ENCODE results near the gene SNRK. TPM values are rescaled to one million over a fixed set of nuclear protein-coding genes. Genes with fewer than 3 reads are reported as not detected.

The SNRK gene
- total and polyA plus RNA-seq, 7 donors: 6.8 to 25.6 (median 18.8) TPM

GRCh38 chr3:43309372-43310305 lies 23.3 kb downstream of the SNRK start:
- Histone ChIP-seq H3K27me3 (ENCODE audit: insufficient read depth in 3 of 3, low read length in 2 of 3) (no peaks in the 10 kb centered on the region), H3K36me3 (ENCODE audit: insufficient read depth in 1 of 2, low read depth in 1 of 2) (peaks cover 0 to 24% of the 10 kb centered on the region in 2 donors), H3K4me1 (peaks cover 15% of the 10 kb centered on the region), H3K27ac (no peak overlapping the region), H3K9me3 (peaks cover 2% of the 10 kb centered on the region), H3K4me3 (no peak overlapping the region)
- DNase-seq: no peak
- 96 to 97% (median 96%) methylated on average over 12 of the region's 12 CpGs for WGBS, 3 donors
- TF ChIP-seq CTCF (IDR thresholded peaks at IDR 0.05): no peak
- intact Hi-C loops (cut with DNase I): no loop called here
- ATAC-seq: no peak

- peak in 2 of 4 donors; percentile 33 to 52 for ATAC-seq
- peak overlapping the region; percentile 47 for H3K27ac ChIP-seq
These were observed 30.6 kb downstream of the SNRK start for GRCh38 chr3:43316783-43317460.

GRCh38 chr3:43317461-43318316 lies 31.3 kb downstream of the SNRK start:
- intact Hi-C loops (cut with DNase I): no loop called here
- H3K9me3 ChIP-seq: no peaks in the 10 kb centered on the region
- no peak for TF ChIP-seq CTCF (IDR thresholded peaks at IDR 0.05)
- ATAC-seq (peak in 3 of 4 donors; percentile 8 to 49 (median 41)), DNase-seq (no peak)
- no peaks in the 10 kb centered on the region for H3K27me3 ChIP-seq (ENCODE audit: insufficient read depth in 3 of 3, low read length in 2 of 3)
- 37 to 44% (median 43%) methylated on average over 8 of the region's 8 CpGs for WGBS, 3 donors
- peaks cover 52% of the 10 kb centered on the region for H3K4me1 ChIP-seq
- peaks cover 0 to 2% of the 10 kb centered on the region in 2 donors for H3K36me3 ChIP-seq (ENCODE audit: insufficient read depth in 1 of 2, low read depth in 1 of 2)
- no peak overlapping the region for H3K4me3 ChIP-seq
- H3K27ac ChIP-seq: peak overlapping the region; percentile 47

More at GRCh38 chr3:43316783-43317460, 30.6 kb downstream of the SNRK start:
- DNase-seq: no peak
- WGBS, 3 donors: 52 to 67% (median 60%) methylated on average over 4 of the region's 4 CpGs
- Histone ChIP-seq H3K36me3 (ENCODE audit: insufficient read depth in 1 of 2, low read depth in 1 of 2) (peaks cover 0 to 9% of the 10 kb centered on the region in 2 donors), H3K27me3 (ENCODE audit: insufficient read depth in 3 of 3, low read length in 2 of 3) (no peaks in the 10 kb centered on the region), H3K4me1 (peaks cover 52% of the 10 kb centered on the region), H3K4me3 (no peak overlapping the region), H3K9me3 (no peaks in the 10 kb centered on the region)
- intact Hi-C loops (cut with DNase I): no loop called here
- TF ChIP-seq CTCF (IDR thresholded peaks at IDR 0.05): no peak

- Histone ChIP-seq H3K4me1 (peaks cover 52% of the 10 kb centered on the region), H3K27ac (peak overlapping the region; percentile 47), H3K4me3 (no peak overlapping the region), H3K27me3 (ENCODE audit: insufficient read depth in 3 of 3, low read length in 2 of 3) (no peaks in the 10 kb centered on the region), H3K36me3 (ENCODE audit: insufficient read depth in 1 of 2, low read depth in 1 of 2) (no peaks in the 10 kb centered on the region), H3K9me3 (no peaks in the 10 kb centered on the region)
- DNase-seq (peak; percentile 72 to 86), ATAC-seq (peak; percentile 91 to 97 (median 96))
- no peak for TF ChIP-seq CTCF (IDR thresholded peaks at IDR 0.05)
- intact Hi-C loops (cut with DNase I): no loop called here
- 54 to 64% (median 60%) methylated on average over 6 of the region's 6 CpGs for WGBS, 3 donors
These were observed 33.0 kb downstream of the SNRK start for GRCh38 chr3:43319376-43319775.
